HepG2 (cell line): ENCODE measurements around the gene NOXO1. TPM values are rescaled to one million over a fixed set of nuclear protein-coding genes. Genes with fewer than 3 reads are reported as not detected.

Source experiments
- CREBL2 ChIP-seq: sonication (generic); formaldehyde crosslinking; IDR thresholded peaks from 2 replicates; pipeline ENCODE4 v1.8.1; 2023; ENCODE audit warnings: missing genetic modification reagents, mild to moderate bottlenecking, borderline replicate concordance
- IKZF4 ChIP-seq: sonication (generic); formaldehyde crosslinking; IDR thresholded peaks from 2 replicates; pipeline ENCODE4 v1.5.1; 2020; ENCODE audit warnings: borderline replicate concordance, mild to moderate bottlenecking, low read depth, missing genetic modification reagents; ENCODE audit errors: not compliant biosample characterization
- MXD4 ChIP-seq: IDR thresholded peaks from 2 replicates; pipeline ENCODE4 v1.6.1; 2016; ENCODE audit warnings: mild to moderate bottlenecking, missing biosample characterization, missing genetic modification reagents
- PHF20 ChIP-seq: sonication (generic); formaldehyde crosslinking; IDR thresholded peaks from 2 replicates; pipeline ENCODE4 v1.5.0; 2020; ENCODE audit warnings: mild to moderate bottlenecking, missing genetic modification reagents
- RBM22 ChIP-seq: fragments of 200-400 bp; formaldehyde crosslinking; optimal IDR thresholded peaks from 2 replicates; pipeline ENCODE3; 2017; ENCODE audit warnings: mild to moderate bottlenecking, low read length, moderate library complexity
- ZBTB2 ChIP-seq: sonication (generic); formaldehyde crosslinking; IDR thresholded peaks from 2 replicates; pipeline ENCODE4 v1.8.0; 2022; ENCODE audit warnings: low read depth, missing genetic modification reagents
- ZNF230 ChIP-seq: sonication (generic); formaldehyde crosslinking; IDR thresholded peaks from 2 replicates; pipeline ENCODE4 v1.4.0; 2020; ENCODE audit warnings: mild to moderate bottlenecking, missing genetic modification reagents
- ZNF317 ChIP-seq: sonication (generic); formaldehyde crosslinking; IDR thresholded peaks from 2 replicates; pipeline ENCODE4 v1.5.0; 2020; ENCODE audit warnings: mild to moderate bottlenecking, missing genetic modification reagents
- ZNF496 ChIP-seq: sonication (generic); formaldehyde crosslinking; IDR thresholded peaks from 2 replicates; pipeline ENCODE4 v1.8.1; 2023; ENCODE audit warnings: mild to moderate bottlenecking, moderate library complexity, missing genetic modification reagents; ENCODE audit not compliant: insufficient replicate concordance
- ZNF547 ChIP-seq: sonication (generic); formaldehyde crosslinking; IDR thresholded peaks from 2 replicates; pipeline ENCODE4 v1.5.1; 2020; ENCODE audit warnings: mild to moderate bottlenecking, missing genetic modification reagents
- ZNF691 ChIP-seq: sonication (generic); formaldehyde crosslinking; IDR thresholded peaks from 2 replicates; pipeline ENCODE4 v1.4.0; 2020; ENCODE audit warnings: missing genetic modification reagents, low read depth, mild to moderate bottlenecking, borderline replicate concordance
- ZNF703 ChIP-seq: sonication (generic); formaldehyde crosslinking; IDR thresholded peaks from 2 replicates; pipeline ENCODE4 v1.5.1; 2020; ENCODE audit warnings: missing genetic modification reagents, mild to moderate bottlenecking, moderate library complexity, borderline replicate concordance
- polyA plus RNA-seq, 8 experiments: library from polyadenylated mRNA; depleted of rRNA in 3 of 8; stranded (reverse) in 7 of 8; unstranded in 1 of 8; fragments of >200 nt; fragmentation: Illumina TruSeq in 4 of 8; extraction: Trizol in 4 of 8; gene quantifications; 2 replicates each; pipeline versions ENCODE4 v1.2.1 to v1.2.3, GENCODE V29; 2011 to 2016; ENCODE audit warnings: low read depth in 4 of 8, missing spikeins in 1 of 8, mixed read lengths in 1 of 8; ENCODE audit not compliant: insufficient read depth in 1 of 8
- total RNA-seq, 5 experiments: library from RNA; depleted of rRNA; stranded (reverse); fragments of >200 nt; fragmentation: Illumina TruSeq; extraction: Trizol; gene quantifications; 2 replicates each; pipeline ENCODE4 v1.2.3, GENCODE V29; 2016; ENCODE audit warnings: low read depth in 1 of 5
- TF ChIP-seq, protein P1 (sequence below): sonication (generic); formaldehyde crosslinking; IDR thresholded peaks from 2 replicates; pipeline ENCODE4 v1.4.0; 2020; ENCODE audit warnings: mild to moderate bottlenecking, missing genetic modification reagents

NOXO1 gene
- total and polyA plus RNA-seq, 2 of the 13 experiments (the other 11 are each of a cell fraction or from before 2014, with no cell fraction given), result 0.69 to 1.4 TPM

GRCh38 chr16:1998360-1998835 lies 17.1 kb upstream of the NOXO1 start (continued):
- TF ChIP-seq, protein P1, sequence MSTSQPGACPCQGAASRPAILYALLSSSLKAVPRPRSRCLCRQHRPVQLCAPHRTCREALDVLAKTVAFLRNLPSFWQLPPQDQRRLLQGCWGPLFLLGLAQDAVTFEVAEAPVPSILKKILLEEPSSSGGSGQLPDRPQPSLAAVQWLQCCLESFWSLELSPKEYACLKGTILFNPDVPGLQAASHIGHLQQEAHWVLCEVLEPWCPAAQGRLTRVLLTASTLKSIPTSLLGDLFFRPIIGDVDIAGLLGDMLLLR (CRISPR knock-in tag), result no peak
- no peak for TF ChIP-seq ZNF703
- no peak for TF ChIP-seq MXD4 (CRISPR knock-in tag)
- no peak for TF ChIP-seq ZNF317 (CRISPR knock-in tag)
- no peak for TF ChIP-seq IKZF4
- TF ChIP-seq PHF20 (CRISPR knock-in tag), result no peak
- no peak for TF ChIP-seq ZNF691 (CRISPR knock-in tag)
- TF ChIP-seq ZNF496, result no peak
- TF ChIP-seq CREBL2, result no peak
- no peak for TF ChIP-seq RBM22
- no peak for TF ChIP-seq ZBTB2 (CRISPR knock-in tag)
- TF ChIP-seq ZNF230 (CRISPR knock-in tag), result no peak
- TF ChIP-seq ZNF547, result no peak
- TF ChIP-seq, all 625 proteins: peak for 0
